Erythroblast (primary cell): ENCODE measurements around the gene S100A14.

Experiments used
- GATA1 ChIP-seq: IDR thresholded peaks from 2 replicates; pipeline ENCODE4 v1.6.1; 2011; ENCODE audit warnings: low read depth, mild to moderate bottlenecking, control low read depth, low read length, moderate library complexity
- POLR2A ChIP-seq: IDR thresholded peaks from 2 replicates; pipeline ENCODE4 v1.6.1; 2011; ENCODE audit warnings: mild to moderate bottlenecking, low read length

GRCh38 chr1:153636312-153636711 lies 20.2 kb upstream of the S100A14 start:
- no peak for TF ChIP-seq POLR2A
- TF ChIP-seq GATA1 = no peak
